DMS 273 (cell line): ENCODE measurements around the gene GOT2.
A peak's percentile ranks its signal among the peaks of the same experiment; 100 is the strongest.
"Not testable (repeated sequence)": the region's sequence is repeated elsewhere in the genome, so short reads cannot be mapped to it uniquely, and the experiment has no call there.

Source experiments
- DNase-seq: peaks from one replicate; lab custom pipeline; 2025; ENCODE audit not compliant: unreplicated experiment; lab: John Stamatoyannopoulos, UW

The GOT2 gene

GRCh38 chr16:58723109-58723508 lies 11.0 kb downstream of the GOT2 start:
- DNase-seq, result no peak

- no peak for DNase-seq
Measured at GRCh38 chr16:58717994-58718393, 16.1 kb downstream of the GOT2 start.

DNA sequence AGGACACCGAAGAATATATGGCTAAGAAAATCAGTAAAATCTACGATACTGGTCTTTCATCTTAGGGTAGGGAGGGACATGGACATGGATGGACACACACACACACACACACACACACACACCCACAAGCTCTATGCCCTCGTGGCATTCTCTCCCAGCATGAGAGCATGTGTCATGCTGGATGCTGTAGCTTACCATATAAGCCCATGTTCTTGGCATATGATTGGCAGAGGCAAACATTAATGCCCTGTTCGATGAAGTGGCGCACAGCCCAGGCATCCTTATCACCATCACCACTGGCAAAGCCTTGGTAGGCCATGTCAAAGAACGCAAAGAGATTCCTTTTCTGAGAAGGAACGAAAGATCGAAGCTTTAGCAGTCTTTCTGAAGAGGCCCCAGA lies 17.6 kb downstream of the GOT2 start:
- DNase-seq, result no peak

DNA sequence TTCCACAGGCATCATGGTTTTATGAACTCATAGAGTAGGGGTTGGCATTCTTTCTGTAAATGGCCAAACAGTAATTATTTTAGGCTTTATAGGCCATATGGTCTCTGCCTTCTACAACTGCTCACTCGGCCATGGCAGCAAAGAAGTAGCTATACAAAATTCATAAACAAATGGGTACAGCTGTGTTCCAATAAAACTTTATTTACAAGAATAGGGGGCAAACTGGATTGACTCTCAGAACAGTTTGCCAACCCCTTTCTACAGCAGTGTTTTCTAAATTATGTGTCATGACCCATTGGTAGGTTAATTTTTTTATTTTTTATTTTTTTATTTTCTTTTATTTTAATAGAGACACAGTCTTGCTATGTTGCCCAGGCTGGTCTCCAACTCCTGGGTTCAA lies 20.4 kb downstream of the GOT2 start:
- peak; percentile 24 for DNase-seq

DNA sequence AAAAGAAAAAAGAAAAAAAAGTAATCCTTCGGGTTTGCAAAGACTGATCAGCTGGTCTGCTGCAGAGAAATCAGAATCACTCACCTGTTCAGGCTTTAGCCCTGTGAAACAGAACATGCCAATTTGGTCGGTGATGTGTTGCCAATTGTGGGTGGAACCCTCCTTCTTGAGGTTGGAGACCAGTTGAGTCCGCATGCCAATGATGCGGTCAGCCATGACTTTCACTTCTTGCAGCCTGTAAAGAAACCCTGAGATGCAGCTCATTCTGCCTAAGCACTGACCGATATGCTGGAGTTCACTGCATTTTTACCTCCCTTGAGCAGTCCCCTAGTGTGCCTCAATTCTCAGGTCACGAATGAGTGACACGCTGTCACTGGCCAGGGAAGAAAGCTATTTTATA lies 24.8 kb downstream of the GOT2 start:
- DNase-seq, result no peak

GRCh38 chr16:58699151-58699550 lies 35.0 kb downstream of the GOT2 start:
- no peak for DNase-seq

DNA sequence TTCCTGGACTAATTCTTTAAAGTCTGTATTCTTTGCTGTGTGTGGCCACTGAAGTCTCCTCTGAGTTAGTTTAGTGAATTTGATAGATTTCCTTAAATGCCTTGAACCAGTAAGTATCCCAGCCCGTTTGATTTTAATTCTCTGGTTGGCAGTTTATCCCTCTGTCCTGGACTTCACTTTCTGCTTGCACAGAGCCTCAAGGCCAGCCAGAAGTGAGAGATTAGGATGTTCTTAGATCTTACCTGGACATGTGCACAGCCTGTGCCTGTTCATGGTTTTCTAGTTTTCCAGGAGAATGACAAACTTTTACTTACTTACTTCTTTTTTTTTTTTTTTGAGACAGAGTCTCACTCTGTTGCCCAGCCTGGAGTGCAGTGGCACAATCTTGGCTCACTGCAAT lies 38.7 kb downstream of the GOT2 start:
- no peak for DNase-seq

DNA sequence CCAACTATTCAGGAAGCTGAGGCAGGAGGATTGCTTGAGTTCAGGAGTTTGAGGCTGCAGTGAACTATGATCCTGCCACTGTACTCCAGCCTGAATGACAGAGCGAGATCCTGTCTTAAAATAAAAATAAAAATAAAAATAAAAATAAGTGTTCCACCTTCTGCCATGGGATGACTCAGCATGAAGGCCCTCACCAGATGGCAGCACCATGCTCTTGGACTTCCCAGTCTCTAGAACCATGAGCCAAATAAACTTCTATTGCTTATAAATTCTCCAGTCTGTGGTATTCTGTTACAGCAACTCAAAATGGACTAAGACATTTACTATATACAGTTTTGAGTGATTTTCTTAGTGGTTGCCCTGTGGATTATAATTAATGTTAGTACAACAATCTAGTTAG lies 41.7 kb downstream of the GOT2 start:
- no peak for DNase-seq

DNA sequence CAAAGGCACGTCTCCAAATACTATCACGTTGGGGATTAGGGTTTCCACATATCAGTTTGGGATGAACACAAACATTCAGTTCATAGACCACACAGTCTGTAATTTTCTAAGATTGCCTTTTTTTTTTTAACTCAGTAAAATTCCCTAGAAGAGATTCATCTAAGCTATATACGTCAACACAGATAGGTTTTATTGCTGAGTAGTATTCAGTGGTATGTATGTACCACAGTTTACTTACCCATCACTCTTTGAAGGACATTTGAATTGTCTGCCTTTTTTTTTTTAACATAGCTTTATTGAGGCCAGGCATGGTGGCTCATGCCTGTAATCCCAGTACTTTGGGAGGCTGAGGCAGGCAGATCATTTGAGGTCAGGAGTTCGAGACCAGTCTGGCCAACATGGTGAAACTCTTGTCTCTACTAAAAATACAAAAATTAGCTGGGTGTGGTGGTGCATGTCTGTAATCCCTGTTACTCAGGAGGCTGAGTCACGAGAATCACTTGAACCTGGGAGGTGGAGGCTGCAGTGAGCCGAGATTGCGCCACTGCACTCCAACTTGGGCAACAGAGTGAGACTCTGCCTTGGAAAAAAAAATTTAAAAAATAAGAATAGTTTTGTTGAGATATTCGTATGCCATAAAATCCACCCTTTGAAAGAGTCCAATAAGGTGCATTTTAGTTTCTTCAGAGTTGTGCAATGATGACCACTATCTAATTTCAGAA lies 47.0 kb downstream of the GOT2 start:
- DNase-seq, result not testable (repeated sequence)

- DNase-seq, result no peak
Measured at GRCh38 chr16:58685084-58685449, 49.0 kb downstream of the GOT2 start.

- DNase-seq, result peak; percentile 94
Measured at GRCh38 chr16:58684354-58685083, 49.6 kb downstream of the GOT2 start, which contains the start of gene SLC38A7. Gene SLC38A7 (minus strand): TSS chr16:58684770. CDS start chr16:58680126, 4,644 bp downstream.

- no peak for DNase-seq
Measured at GRCh38 chr16:58684001-58684353, 50.1 kb downstream of the GOT2 start.

GRCh38 chr16:58679763-58680162 lies 54.4 kb downstream of the GOT2 start:
- no peak for DNase-seq

DNA sequence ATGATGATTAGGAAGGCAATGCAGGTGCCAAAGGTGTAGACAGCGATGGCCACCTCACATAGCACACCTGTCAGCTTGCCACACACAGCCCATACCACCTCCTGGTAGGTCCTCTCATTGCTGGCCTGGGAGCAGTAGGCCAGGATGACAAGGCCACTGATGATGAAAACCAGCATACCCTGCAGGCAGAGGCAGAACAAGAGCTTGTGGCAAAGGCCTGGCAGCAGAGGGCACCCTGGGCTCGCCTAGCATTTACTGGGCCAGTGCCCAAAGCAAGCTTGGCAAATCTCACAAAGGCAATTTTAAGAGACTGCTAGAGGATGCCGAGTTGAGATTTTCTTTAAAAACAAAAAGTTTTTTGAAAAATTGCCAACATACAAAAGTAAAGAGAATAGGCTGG lies 55.4 kb downstream of the GOT2 start:
- peak; percentile 45 for DNase-seq

DNA sequence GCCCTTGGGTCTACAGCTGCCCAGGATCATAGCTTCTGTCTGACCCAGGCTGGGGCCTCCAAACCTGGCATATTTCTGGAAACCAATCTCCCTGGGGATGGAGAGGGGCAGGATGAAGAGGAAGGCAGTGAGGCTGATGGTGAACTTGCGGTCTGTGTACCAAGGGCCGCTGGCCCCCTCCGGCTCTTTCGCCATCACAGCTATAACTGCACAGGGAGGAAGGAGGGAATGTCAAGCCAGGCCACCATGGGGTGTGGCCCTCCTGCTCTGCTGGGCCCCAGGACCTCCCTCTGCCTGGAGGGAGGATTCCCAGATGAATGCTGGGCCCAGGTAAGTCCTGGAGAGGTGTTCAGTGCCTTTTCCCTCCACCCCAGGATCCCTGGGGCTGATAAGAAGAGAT lies 55.8 kb downstream of the GOT2 start:
- no peak for DNase-seq

DNA sequence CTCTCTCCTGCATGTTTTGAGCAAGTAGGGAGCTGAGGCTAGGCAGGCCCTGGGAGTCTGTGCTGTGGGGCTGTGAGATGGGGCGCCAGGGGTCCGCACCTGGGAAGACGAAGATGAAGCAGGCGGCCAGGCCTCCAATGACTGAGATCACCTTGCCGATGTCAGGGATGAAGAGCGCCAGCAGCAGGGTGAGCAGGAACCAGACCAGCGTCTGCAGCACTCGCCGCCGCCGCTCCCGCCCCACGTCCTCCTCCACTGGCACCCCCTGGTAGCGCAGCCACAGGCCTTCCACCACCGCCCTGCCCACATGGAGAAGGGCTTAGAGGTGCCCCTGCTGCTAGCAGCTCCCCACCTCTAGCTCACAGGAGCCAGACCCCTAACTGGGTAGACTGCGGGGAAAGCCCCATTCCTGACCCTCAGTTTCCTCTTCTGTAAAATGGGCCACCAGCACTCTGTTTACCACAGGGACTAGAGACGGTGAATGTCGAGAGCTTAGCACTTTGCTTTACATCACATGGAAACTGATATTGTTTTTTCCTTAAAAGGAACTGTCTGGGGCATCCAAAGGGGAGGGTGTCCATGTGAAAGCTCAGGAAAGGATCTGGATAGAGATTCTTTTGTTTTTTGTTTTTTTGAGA lies 63.1 kb downstream of the GOT2 start:
- DNase-seq, result no peak

DNA sequence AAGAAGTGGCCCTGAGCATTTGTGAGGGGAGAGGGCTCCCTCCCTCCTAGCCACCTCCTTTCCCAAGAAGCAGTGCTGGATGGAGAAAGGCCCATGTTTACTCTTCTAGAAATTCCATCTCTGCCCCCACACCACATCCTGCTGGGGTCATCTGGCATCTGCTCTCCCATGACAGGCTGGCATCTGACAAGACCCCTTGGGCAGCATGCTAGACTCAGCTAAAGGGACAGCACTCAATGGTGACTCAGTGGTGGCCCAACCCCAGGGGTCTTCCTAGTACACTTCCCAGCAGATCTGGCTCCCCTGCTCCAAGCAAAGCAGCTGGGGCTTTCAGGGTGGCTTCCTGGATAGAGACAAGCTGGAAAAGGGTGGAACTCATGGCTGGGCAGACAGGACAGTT lies 63.9 kb downstream of the GOT2 start:
- no peak for DNase-seq

DNA sequence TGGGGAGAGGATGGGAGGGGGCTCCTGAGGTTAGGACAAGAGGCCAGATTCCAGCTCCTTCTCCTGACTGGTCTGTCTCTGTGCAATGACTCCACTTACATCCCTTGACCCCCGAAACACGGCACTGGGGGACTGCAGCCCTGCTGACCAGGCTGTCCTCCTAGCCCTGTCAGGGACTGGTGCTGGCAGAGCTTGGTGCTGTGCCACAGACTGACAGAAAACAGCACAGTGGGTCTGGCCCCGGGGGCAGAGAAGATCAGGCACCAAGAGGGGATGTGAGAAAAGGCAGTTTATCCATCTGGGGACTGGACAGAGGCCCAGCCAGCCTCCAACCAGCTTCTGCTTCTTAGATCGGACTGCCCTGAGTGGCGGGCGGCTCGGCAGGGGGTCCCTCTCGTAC lies 68.9 kb downstream of the GOT2 start:
- no peak for DNase-seq

DNA sequence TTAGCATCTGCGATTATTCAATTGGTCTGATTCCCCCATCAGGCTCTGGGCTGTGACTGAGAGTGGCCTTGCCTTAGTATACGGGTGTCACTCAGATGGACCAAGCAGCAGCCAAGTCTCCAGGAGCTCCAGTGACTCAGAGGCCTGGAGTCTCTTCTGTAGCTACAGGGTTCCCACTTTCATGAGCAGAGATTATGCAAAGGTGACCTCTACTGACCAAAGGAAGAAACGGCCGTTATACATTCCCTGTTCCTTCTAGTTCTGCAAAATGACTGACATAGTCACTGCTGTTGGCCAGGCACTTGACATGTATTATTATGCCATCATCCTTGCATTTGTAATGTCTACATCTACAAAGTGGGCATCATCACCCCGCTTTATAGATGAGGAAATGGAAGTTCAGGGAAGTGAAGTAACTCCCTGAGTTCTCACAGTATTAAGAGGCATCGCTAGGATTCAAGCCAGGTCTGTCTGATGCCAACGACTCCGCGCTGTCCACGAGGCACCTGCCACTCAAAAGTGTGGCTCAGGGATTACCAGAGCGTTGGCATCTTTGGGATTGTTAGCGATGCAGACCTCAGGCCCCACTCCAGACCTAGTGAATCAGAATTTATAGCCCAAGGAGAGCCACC lies 72.8 kb downstream of the GOT2 start:
- peak; percentile 88 for DNase-seq

- DNase-seq, result not testable (repeated sequence)
Measured at GRCh38 chr16:58659911-58660310, 74.2 kb downstream of the GOT2 start.

- no peak for DNase-seq
Measured at GRCh38 chr16:58658796-58659211, 75.3 kb downstream of the GOT2 start.
